ENCODE measurements around the gene CNMD.

GRCh38 chr13:52677823-52678222 is 61.8 kb downstream of the CNMD start:
- TF ChIP-seq CTCF (IDR thresholded peaks at IDR 0.05), result no peak
- no peak for TF ChIP-seq ZFX (IDR thresholded peaks at IDR 0.05; ENCODE audit: borderline replicate concordance)

Data from 22Rv1 (cell line).